Kidney (tissue), 14 donors: Measurements from ENCODE around the gene LY6G6C. TPM values are rescaled to one million over a fixed set of nuclear protein-coding genes. Genes with fewer than 3 reads are reported as not detected.

Experiments used
- DNase-seq, 5 donors: peaks; one replicate each; pipeline ENCODE4 v3.0.0-alpha.2; 2013 to 2020
- FAIRE-seq: peaks from 2 replicates; lab custom pipeline; 2012; peaks lifted over from hg19 to GRCh38; lab: Jason Lieb, UNC
- H3K27ac ChIP-seq, 2 donors: one replicate each; pipeline ENCODE4 v1.7.0; 2013; ENCODE audit warnings: low read depth in 2 of 2, low read length in 2 of 2, inconsistent platforms in 1 of 2
- H3K27me3 ChIP-seq: one replicate; pipeline ENCODE4 v1.7.1; 2013; ENCODE audit warnings: low read length, inconsistent platforms; ENCODE audit not compliant: control insufficient read depth, insufficient read depth
- H3K36me3 ChIP-seq, 3 donors: one replicate each; pipeline versions ENCODE4 v1.7.0 to v1.7.1; 2013; ENCODE audit warnings: low read length in 3 of 3, control low read depth in 1 of 3, inconsistent platforms in 1 of 3; ENCODE audit not compliant: insufficient read depth in 3 of 3, control insufficient read depth in 2 of 3
- H3K4me1 ChIP-seq, 3 donors: one replicate each; pipeline versions ENCODE4 v1.7.0 to v1.7.1; 2013; ENCODE audit warnings: low read length in 3 of 3, inconsistent platforms in 1 of 3, low read depth in 1 of 3; ENCODE audit not compliant: control insufficient read depth in 2 of 3, insufficient read depth in 2 of 3
- H3K4me3 ChIP-seq, 3 donors: one replicate each; pipeline versions ENCODE4 v1.7.0 to v1.8.1; 2013; ENCODE audit warnings: low read length in 3 of 3, control low read depth in 1 of 3, inconsistent platforms in 1 of 3
- H3K9ac ChIP-seq, 3 donors: one replicate each; pipeline versions ENCODE4 v1.7.0 to v1.7.1; 2013; ENCODE audit warnings: low read length in 3 of 3, control low read depth in 1 of 3, inconsistent platforms in 1 of 3
- H3K9me3 ChIP-seq, 3 donors: one replicate each; pipeline versions ENCODE4 v1.7.0 to v1.7.1; 2013; ENCODE audit warnings: low read length in 3 of 3, control low read depth in 1 of 3, inconsistent platforms in 1 of 3; ENCODE audit not compliant: control insufficient read depth in 2 of 3, insufficient read depth in 1 of 3
- CTCF ChIP-seq: IDR thresholded peaks from 3 replicates; pipeline ENCODE4 v1.5.1; 2012; ENCODE audit warnings: mild to moderate bottlenecking, moderate library complexity, borderline replicate concordance; ENCODE audit not compliant: insufficient read depth; ENCODE audit errors: extremely low read depth
- intact Hi-C: fragments of 100-400 bp; cut with DNase I; formaldehyde crosslinking; loops from one replicate; pipeline ENCODE4 v1.11.1; 2022
- polyA plus RNA-seq: library from polyadenylated mRNA; stranded (reverse); fragments of 350-450 nt; fragmentation: Illumina TruSeq; extraction: RNeasy Lipid Tissue Mini Kit (QIAGEN cat#74804); gene quantifications from one replicate; pipeline ENCODE4 v1.2.3, GENCODE V29; 2014; ENCODE audit warnings: low read depth, low replicate concordance; ENCODE audit not compliant: insufficient read depth
- total RNA-seq: library from RNA; stranded (reverse); fragmentation: NEBNext Ultra II Directional; extraction: Animal tissue kit (Norgen Biotek cat#: 25700); gene quantifications from one replicate; pipeline ENCODE4 v1.2.1, GENCODE V29; 2021
- donor health status: control.
- donor health status: control.
- donor health status: control.
- donor health status: control.
- donor health status: control.
- donor health status: DM: yes; HTN: yes; CAD: no.
- donor health status: Normal renal cell carcinoma (clear cell type).

LY6G6C gene
- total and polyA plus RNA-seq, 2 donors from 2014 or later: not detected

GRCh38 chr6:31692886-31693285 is 28.7 kb downstream of the LY6G6C start:
- Histone ChIP-seq H3K36me3 (peaks cover 9 to 50% (median 44%) of the 10 kb centered on the region in 3 donors), H3K9ac (no peak overlapping the region), H3K4me3 (no peak overlapping the region), H3K27ac (no peak overlapping the region), H3K9me3 (no peaks in the 10 kb centered on the region), H3K4me1 (no peaks in the 10 kb centered on the region), H3K27me3 (no peaks in the 10 kb centered on the region)
- FAIRE-seq: no peak
- intact Hi-C loops: no loop called here
- TF ChIP-seq CTCF: no peak
- no peak for DNase-seq

DNA sequence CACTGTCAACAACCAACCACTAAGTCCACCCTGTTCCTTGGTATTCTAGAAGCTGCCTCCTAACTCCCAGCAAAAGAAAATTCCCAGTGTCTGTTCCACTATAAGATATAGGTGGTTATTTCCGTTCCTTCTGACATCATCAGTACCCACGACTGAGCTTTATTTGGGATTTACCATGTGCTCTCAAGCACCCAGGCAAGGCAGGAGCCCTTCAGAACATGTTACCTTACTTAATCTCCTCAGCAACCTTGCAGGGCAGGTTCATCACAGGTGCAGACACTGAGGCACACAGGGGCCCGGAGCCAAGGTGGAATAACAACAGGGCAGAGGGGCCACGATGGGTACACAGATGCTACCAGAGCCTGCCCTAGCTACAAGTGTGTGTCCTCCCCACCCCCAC is 29.2 kb downstream of the LY6G6C start:
- intact Hi-C loops: no loop called here
- FAIRE-seq (no peak), DNase-seq (no peak)
- TF ChIP-seq CTCF: no peak
- Histone ChIP-seq H3K27me3 (no peaks in the 10 kb centered on the region), H3K9ac (no peak overlapping the region), H3K4me3 (no peak overlapping the region), H3K4me1 (no peaks in the 10 kb centered on the region), H3K27ac (no peak overlapping the region), H3K36me3 (peaks cover 9 to 54% (median 45%) of the 10 kb centered on the region in 3 donors), H3K9me3 (no peaks in the 10 kb centered on the region)

DNA sequence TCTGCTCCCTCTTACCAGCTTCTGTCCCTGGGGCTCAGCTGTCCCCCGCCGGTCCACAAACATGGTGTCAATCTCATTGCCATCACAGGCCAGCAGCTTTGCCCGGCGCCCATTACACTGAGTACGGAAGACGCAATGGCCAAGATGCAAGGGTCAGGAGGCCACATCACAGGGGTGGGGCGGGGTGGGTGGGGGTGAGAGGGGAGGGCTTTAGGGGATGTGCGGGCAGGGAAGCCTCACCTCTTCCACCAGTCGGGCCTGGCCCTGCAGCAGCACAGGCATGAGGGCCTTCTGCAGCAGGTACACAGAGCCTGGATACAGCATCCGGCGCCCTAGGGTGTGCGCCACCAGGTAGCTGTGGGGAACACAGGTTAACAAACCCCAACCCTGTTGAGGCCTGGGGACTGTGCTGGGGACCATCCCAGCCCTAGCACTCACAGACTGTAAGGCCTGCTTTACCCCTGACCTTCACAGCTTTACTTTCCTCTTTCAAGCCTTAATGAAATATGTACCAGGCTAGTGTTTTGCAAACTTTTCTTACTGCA is 29.9 kb downstream of the LY6G6C start:
- Histone ChIP-seq H3K9me3 (no peaks in the 10 kb centered on the region), H3K27me3 (no peaks in the 10 kb centered on the region), H3K4me3 (no peak overlapping the region), H3K27ac (no peak overlapping the region), H3K4me1 (no peaks in the 10 kb centered on the region), H3K9ac (no peak overlapping the region), H3K36me3 (peaks cover 9 to 51% (median 46%) of the 10 kb centered on the region in 3 donors)
- intact Hi-C loops: no loop called here
- DNase-seq (no peak), FAIRE-seq (no peak)
- no peak for TF ChIP-seq CTCF

DNA sequence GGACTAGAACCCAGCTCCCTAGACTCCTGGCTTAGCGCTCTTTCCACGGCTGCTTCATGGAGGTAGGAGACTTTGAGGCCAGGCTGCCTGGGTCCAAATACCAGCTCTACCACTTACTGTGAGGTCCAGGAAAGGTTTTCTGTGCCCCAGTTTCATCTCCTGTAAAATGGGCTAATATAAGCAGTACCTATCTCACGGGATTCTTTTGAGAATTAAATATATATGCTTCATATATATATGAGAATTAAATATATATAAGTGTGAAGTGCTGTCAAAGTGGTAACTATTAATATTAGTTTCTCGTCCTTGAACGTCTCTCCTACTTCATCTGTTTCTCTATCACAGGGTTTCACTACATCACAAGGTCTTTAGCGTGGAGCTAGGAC is 30.5 kb downstream of the LY6G6C start:
- H3K4me1 ChIP-seq: no peaks in the 10 kb centered on the region
- peaks cover 9 to 49% (median 46%) of the 10 kb centered on the region in 3 donors for H3K36me3 ChIP-seq
- no peak overlapping the region for H3K9ac ChIP-seq
- no peak overlapping the region for H3K27ac ChIP-seq
- no peaks in the 10 kb centered on the region for H3K9me3 ChIP-seq
- DNase-seq: no peak
- H3K4me3 ChIP-seq: no peak overlapping the region
- TF ChIP-seq CTCF: no peak
- no peak for FAIRE-seq
- intact Hi-C loops: no loop called here
- no peaks in the 10 kb centered on the region for H3K27me3 ChIP-seq
